ENCODE data around the gene GUCA2A.

Gene GUCA2A

DNA sequence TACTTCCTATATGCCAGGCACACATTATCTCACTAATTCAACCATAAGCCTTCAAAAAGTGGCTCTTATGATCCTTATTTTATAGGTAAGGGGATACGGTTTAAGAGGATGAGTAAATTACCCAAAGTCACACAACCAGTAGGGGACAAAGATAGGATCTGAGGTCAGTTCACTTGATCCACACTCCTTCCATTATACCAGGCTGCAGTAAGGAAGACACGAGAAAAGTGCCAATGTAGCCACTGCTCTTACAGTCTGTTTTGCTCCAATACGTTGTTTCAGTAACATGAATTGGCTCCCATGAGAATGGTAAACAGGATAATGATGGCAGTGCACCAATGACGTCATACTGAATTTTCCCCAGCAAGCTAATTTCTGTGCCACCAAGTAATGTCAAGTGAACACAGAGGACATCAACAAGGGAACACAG is 15.4 kb upstream of the GUCA2A start:
- H3K4me1 ChIP-seq (ENCODE audit: low read depth, poor library complexity, severe bottlenecking), result no peaks in the 10 kb centered on the region
- H3K4me2 ChIP-seq, result no peak overlapping the region
- H2AFZ ChIP-seq (ENCODE audit: low read depth), result no peak overlapping the region
- no peak overlapping the region for H3K4me3 ChIP-seq (IDR thresholded peaks at IDR 0.05; ENCODE audit: insufficient read depth, low read depth, low read length)
- no peak overlapping the region for H3K9ac ChIP-seq
- H3K36me3 ChIP-seq (ENCODE audit: insufficient read depth), result no peaks in the 10 kb centered on the region
- no peaks in the 10 kb centered on the region for H4K20me1 ChIP-seq (ENCODE audit: insufficient read depth)
- H3K27me3 ChIP-seq (ENCODE audit: insufficient read depth, low read depth), result no peaks in the 10 kb centered on the region
- no peak overlapping the region for H3K27ac ChIP-seq
- no peak for TF ChIP-seq CTCF (conservative IDR thresholded peaks at IDR 0.05; ENCODE audit: low read depth, low read length)
- H3K79me2 ChIP-seq (ENCODE audit: insufficient read depth, low read depth), result no peaks in the 10 kb centered on the region

DNA sequence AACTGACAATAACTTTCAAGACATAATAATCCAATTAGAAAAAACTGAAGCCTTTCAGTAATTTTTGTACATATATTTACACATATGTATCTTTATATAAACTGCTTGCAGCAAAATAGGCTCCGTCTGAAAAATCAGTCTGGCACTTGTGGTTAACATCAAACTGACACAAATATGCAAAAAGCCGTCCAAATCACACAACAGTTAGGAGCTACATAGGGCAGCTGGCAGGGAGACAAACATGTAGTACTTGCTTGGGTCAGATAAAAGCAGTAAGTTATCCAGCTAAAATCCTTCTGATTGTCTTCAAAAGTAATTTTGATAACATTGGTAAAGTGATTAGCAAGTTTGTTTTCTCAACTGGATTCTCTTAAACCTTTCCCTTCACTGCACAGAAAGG is 14.7 kb upstream of the GUCA2A start:
- TF ChIP-seq CTCF (conservative IDR thresholded peaks at IDR 0.05; ENCODE audit: low read depth, low read length), result no peak
- Histone ChIP-seq H3K36me3 (ENCODE audit: insufficient read depth) (no peaks in the 10 kb centered on the region), H2AFZ (ENCODE audit: low read depth) (no peak overlapping the region), H3K4me3 (IDR thresholded peaks at IDR 0.05; ENCODE audit: insufficient read depth, low read depth, low read length) (no peak overlapping the region), H3K4me2 (no peak overlapping the region), H3K79me2 (ENCODE audit: insufficient read depth, low read depth) (no peaks in the 10 kb centered on the region), H3K4me1 (ENCODE audit: low read depth, poor library complexity, severe bottlenecking) (no peaks in the 10 kb centered on the region), H3K9ac (no peak overlapping the region), H3K27me3 (ENCODE audit: insufficient read depth, low read depth) (no peaks in the 10 kb centered on the region), H3K27ac (no peak overlapping the region), H4K20me1 (ENCODE audit: insufficient read depth) (no peaks in the 10 kb centered on the region)

GRCh38 chr1:42178249-42178648 is 13.7 kb upstream of the GUCA2A start:
- H2AFZ ChIP-seq (ENCODE audit: low read depth), result no peak overlapping the region
- no peaks in the 10 kb centered on the region for H4K20me1 ChIP-seq (ENCODE audit: insufficient read depth)
- H3K27ac ChIP-seq, result no peak overlapping the region
- TF ChIP-seq CTCF (conservative IDR thresholded peaks at IDR 0.05; ENCODE audit: low read depth, low read length), result no peak
- no peaks in the 10 kb centered on the region for H3K79me2 ChIP-seq (ENCODE audit: insufficient read depth, low read depth)
- no peak overlapping the region for H3K4me2 ChIP-seq
- no peak overlapping the region for H3K9ac ChIP-seq
- H3K27me3 ChIP-seq (ENCODE audit: insufficient read depth, low read depth), result no peaks in the 10 kb centered on the region
- H3K4me1 ChIP-seq (ENCODE audit: low read depth, poor library complexity, severe bottlenecking), result no peaks in the 10 kb centered on the region
- H3K4me3 ChIP-seq (IDR thresholded peaks at IDR 0.05; ENCODE audit: insufficient read depth, low read depth, low read length), result no peak overlapping the region
- H3K36me3 ChIP-seq (ENCODE audit: insufficient read depth), result no peaks in the 10 kb centered on the region

DNA sequence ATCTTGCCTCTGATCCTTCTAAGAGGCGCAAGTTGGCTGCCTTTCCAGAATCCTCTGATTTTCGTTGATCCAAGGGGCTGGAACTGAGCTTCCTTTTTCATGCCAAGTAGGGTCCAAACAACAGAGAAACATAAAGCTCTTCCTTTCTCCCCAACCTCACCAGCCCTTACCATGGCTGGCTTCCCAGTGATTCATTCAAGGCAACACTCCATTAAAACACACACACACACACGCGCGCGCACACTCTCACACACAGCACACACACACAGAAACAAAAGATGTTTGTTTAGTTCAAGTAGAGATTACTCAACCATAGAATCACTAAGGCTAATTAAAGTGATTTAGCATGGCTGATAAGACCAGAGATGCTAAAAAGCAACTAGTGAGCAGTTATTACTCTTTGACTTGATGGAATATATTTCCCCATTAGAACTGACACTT is 13.0 kb upstream of the GUCA2A start:
- no peak overlapping the region for H3K4me2 ChIP-seq
- H3K27ac ChIP-seq, result no peak overlapping the region
- no peak for TF ChIP-seq CTCF (conservative IDR thresholded peaks at IDR 0.05; ENCODE audit: low read depth, low read length)

More for the DNA sequence above, 13.0 kb upstream of the GUCA2A start:
- Histone ChIP-seq H3K36me3 (ENCODE audit: insufficient read depth) (no peaks in the 10 kb centered on the region), H4K20me1 (ENCODE audit: insufficient read depth) (no peaks in the 10 kb centered on the region), H3K4me3 (IDR thresholded peaks at IDR 0.05; ENCODE audit: insufficient read depth, low read depth, low read length) (no peak overlapping the region), H2AFZ (ENCODE audit: low read depth) (no peak overlapping the region), H3K9ac (no peak overlapping the region), H3K4me1 (ENCODE audit: low read depth, poor library complexity, severe bottlenecking) (no peaks in the 10 kb centered on the region), H3K79me2 (ENCODE audit: insufficient read depth, low read depth) (no peaks in the 10 kb centered on the region), H3K27me3 (ENCODE audit: insufficient read depth, low read depth) (no peaks in the 10 kb centered on the region)
